Measurements from ENCODE around the gene NKAIN1.
"Not testable (repeated sequence)": the region's sequence is repeated elsewhere in the genome, so short reads cannot be mapped to it uniquely, and the experiment has no call there.

DNA sequence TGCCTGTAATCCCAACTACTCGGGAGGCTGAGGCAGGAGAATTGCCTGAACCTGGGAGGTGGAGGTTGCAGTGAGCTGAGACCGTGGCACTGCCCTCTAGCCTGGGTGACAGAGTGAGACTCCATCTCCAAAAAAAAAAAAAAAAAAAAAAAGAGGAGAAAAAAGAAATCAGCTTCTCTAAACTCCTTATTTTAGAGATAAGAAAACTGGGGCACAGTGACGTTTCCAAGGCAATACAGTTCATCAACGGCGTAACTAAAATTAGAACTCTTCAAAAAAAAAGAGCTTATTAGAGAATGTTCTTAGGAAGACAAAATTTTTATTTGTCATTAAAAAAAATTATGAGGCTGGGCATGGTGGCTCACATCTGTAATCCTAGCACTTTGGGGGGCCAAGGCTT lies 22.7 kb upstream of the NKAIN1 start:
- TF ChIP-seq, protein P1, sequence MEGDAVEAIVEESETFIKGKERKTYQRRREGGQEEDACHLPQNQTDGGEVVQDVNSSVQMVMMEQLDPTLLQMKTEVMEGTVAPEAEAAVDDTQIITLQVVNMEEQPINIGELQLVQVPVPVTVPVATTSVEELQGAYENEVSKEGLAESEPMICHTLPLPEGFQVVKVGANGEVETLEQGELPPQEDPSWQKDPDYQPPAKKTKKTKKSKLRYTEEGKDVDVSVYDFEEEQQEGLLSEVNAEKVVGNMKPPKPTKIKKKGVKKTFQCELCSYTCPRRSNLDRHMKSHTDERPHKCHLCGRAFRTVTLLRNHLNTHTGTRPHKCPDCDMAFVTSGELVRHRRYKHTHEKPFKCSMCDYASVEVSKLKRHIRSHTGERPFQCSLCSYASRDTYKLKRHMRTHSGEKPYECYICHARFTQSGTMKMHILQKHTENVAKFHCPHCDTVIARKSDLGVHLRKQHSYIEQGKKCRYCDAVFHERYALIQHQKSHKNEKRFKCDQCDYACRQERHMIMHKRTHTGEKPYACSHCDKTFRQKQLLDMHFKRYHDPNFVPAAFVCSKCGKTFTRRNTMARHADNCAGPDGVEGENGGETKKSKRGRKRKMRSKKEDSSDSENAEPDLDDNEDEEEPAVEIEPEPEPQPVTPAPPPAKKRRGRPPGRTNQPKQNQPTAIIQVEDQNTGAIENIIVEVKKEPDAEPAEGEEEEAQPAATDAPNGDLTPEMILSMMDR (IDR thresholded peaks at IDR 0.05) = not testable (repeated sequence)
- TF ChIP-seq POLR2A (IDR thresholded peaks at IDR 0.05) = not testable (repeated sequence)
